K562 (cell line): ENCODE measurements around the gene CCDC28B. TPM values are rescaled to one million over a fixed set of nuclear protein-coding genes. Genes with fewer than 3 reads are reported as not detected.

Source experiments
- ATAC-seq: fragments of 200-7000 bp; cut with Tn5 transposase; 3 replicates; pipeline ENCODE4 v1.9.1; 2020; ENCODE audit warnings: moderate library complexity
- BruUV-seq: library from RNA; stranded (reverse); fragments of 400-500 nt; replicated peaks from 2 replicates; lab custom pipeline; 2021; lab: Mats Ljungman, UMichigan
- CTCF ChIA-PET: fragments of 300-600 bp; formaldehyde crosslinking; extraction: SDS; loops from one replicate; lab custom pipeline; 2021; ENCODE audit warnings: low intra/inter-chr PET ratio; lab: Yijun Ruan, JAX
- POLR2A ChIA-PET: fragments of 300-600, 350-650 bp; sonication (Branson Sonifier 250); formaldehyde crosslinking; extraction: SDS; loops from one replicate; lab custom pipeline; 2021; ENCODE audit warnings: antibody characterized with exemption, inconsistent platforms; lab: Yijun Ruan, JAX
- DNase-seq, 4 experiments: peaks; one replicate each; pipeline versions ENCODE4 v3.0.0 to v3.0.0-alpha.2; 2011 to 2018; ENCODE audit warnings: low spot score in 3 of 4, mixed read lengths in 3 of 4; ENCODE audit errors: extremely low read depth in 1 of 4
- FAIRE-seq: peaks from 2 replicates; lab custom pipeline; 2011; peaks lifted over from hg19 to GRCh38; lab: Jason Lieb, UNC
- H2AFZ ChIP-seq: 2 replicates; pipeline ENCODE4 v1.6.0; 2011; ENCODE audit warnings: low read depth, low read length, control low read depth, inconsistent platforms
- H3K27ac ChIP-seq: fragments of 200-600 bp; 3 replicates; pipeline ENCODE4 v1.8.0; 2011; ENCODE audit warnings: low read depth, mild to moderate bottlenecking, control low read depth, inconsistent platforms, low read length, moderate library complexity, mixed read lengths; ENCODE audit errors: extremely low read depth
- H3K27me3 ChIP-seq, 2 experiments: fragments of 300-600 bp in 1 of 2; 2 replicates in 1 of 2; 3 replicates in 1 of 2; pipeline versions ENCODE4 v1.6.0 to v1.8.0; 2011; ENCODE audit warnings: inconsistent platforms in 2 of 2, low read length in 2 of 2, mild to moderate bottlenecking in 1 of 2, mixed read lengths in 1 of 2, moderate library complexity in 1 of 2; ENCODE audit not compliant: control insufficient read depth in 2 of 2, insufficient read depth in 2 of 2
- H3K36me3 ChIP-seq: fragments of 300-600 bp; 3 replicates; pipeline ENCODE4 v1.8.0; 2011; ENCODE audit warnings: mild to moderate bottlenecking, low read length, inconsistent platforms; ENCODE audit not compliant: control insufficient read depth, insufficient read depth
- H3K4me1 ChIP-seq, 2 experiments: fragments of 200-600 bp in 1 of 2; replicated peaks in 1 of 2; 2 replicates in 1 of 2; 3 replicates in 1 of 2; pipeline versions ENCODE4 v1.5.1 to v1.8.0; 2011; ENCODE audit warnings: inconsistent platforms in 2 of 2, low read length in 2 of 2, mild to moderate bottlenecking in 1 of 2, mixed read lengths in 1 of 2, moderate library complexity in 1 of 2; ENCODE audit not compliant: control insufficient read depth in 2 of 2, insufficient read depth in 2 of 2
- H3K4me2 ChIP-seq: 2 replicates; pipeline ENCODE4 v1.6.1; 2011; ENCODE audit warnings: low read length, control low read depth, inconsistent platforms, mixed read lengths; ENCODE audit not compliant: insufficient read depth
- H3K4me3 ChIP-seq: fragments of 200-600 bp; sonication (generic), shearing (Covaris generic); 2 replicates; pipeline ENCODE4 v1.5.1; 2016; ENCODE audit warnings: control low read depth, inconsistent platforms
- H3K79me2 ChIP-seq: fragments of 200-600 bp; 3 replicates; pipeline ENCODE4 v1.8.0; 2011; ENCODE audit warnings: low read length, inconsistent platforms; ENCODE audit not compliant: control insufficient read depth, insufficient read depth
- H3K9ac ChIP-seq, 2 experiments: 2 replicates each; pipeline versions ENCODE4 v1.6.0 to v1.6.1; 2011; ENCODE audit warnings: low read depth in 2 of 2, low read length in 2 of 2, control low read depth in 1 of 2, inconsistent platforms in 1 of 2, mild to moderate bottlenecking in 1 of 2, mixed read lengths in 1 of 2; ENCODE audit not compliant: insufficient read depth in 1 of 2
- H3K9me1 ChIP-seq: one replicate; pipeline ENCODE4 v1.6.0; 2011; ENCODE audit warnings: inconsistent platforms, mild to moderate bottlenecking, low read length, moderate library complexity; ENCODE audit not compliant: control insufficient read depth, insufficient read depth
- H3K9me3 ChIP-seq: replicated peaks from 2 replicates; pipeline ENCODE4 v1.5.1; 2011; ENCODE audit warnings: low read depth, low read length, inconsistent platforms; ENCODE audit not compliant: control insufficient read depth, insufficient read depth
- H4K20me1 ChIP-seq: replicated peaks from 2 replicates; pipeline ENCODE4 v1.6.1; 2011; ENCODE audit warnings: low read length, inconsistent platforms, mixed read lengths; ENCODE audit not compliant: control insufficient read depth, insufficient read depth
- CBFA2T3 ChIP-seq: fragments of 450-650 bp; IDR thresholded peaks from 2 replicates; pipeline ENCODE4 v1.6.1; 2017
- NFRKB ChIP-seq: fragments of 450-650 bp; IDR thresholded peaks from 2 replicates; pipeline ENCODE4 v1.6.1; 2016; ENCODE audit warnings: low read depth
- RBFOX2 ChIP-seq: fragments of 200-400 bp; formaldehyde crosslinking; IDR thresholded peaks from 2 replicates; pipeline ENCODE4 v1.6.1; 2017; ENCODE audit warnings: low read depth, mild to moderate bottlenecking, low read length, moderate library complexity
- SUPT5H ChIP-seq: fragments of 450-650 bp; IDR thresholded peaks from 2 replicates; pipeline ENCODE4 v1.6.1; 2016
- ZNF232 ChIP-seq: sonication (generic); formaldehyde crosslinking; IDR thresholded peaks from 2 replicates; pipeline ENCODE4 v1.8.0; 2022; ENCODE audit warnings: mild to moderate bottlenecking, missing genetic modification reagents
- WGBS: fragments of 100-300 bp; shearing (Covaris generic); methylation state at CpG from one replicate; pipeline ENCODE4 v1.1.6; 2016; ENCODE audit warnings: low coverage, mixed read lengths; ENCODE audit not compliant: insufficient coverage; ENCODE audit errors: missing lambda C conversion rate; 5-methylcytosine and 5-hydroxymethylcytosine counted together
- in situ Hi-C: fragments of 300-500 bp; cut with MboI; formaldehyde crosslinking; loops from 4 replicates; pipeline ENCODE4 v1.15.0; 2018; ENCODE audit warnings: inconsistent platforms, mixed read lengths
- intact Hi-C: fragments of 100-400 bp; cut with micrococcal nuclease; formaldehyde crosslinking; loops from 2 replicates; pipeline ENCODE4 v1.14.2; 2022
- polyA plus RNA-seq, 8 experiments: library from polyadenylated mRNA; depleted of rRNA in 4 of 8; stranded (reverse) in 5 of 8; unstranded in 3 of 8; fragments of >200 nt; fragmentation: Nextera tagmentation in 2 of 8; fragmentation: Illumina TruSeq in 1 of 8; extraction: Ambion mirVana in 2 of 8; extraction: Trizol in 1 of 8; gene quantifications; 2 replicates each; pipeline versions ENCODE4 v1.2.1 to v1.2.3, GENCODE V29; 2011 to 2014; ENCODE audit warnings: inconsistent platforms in 1 of 8, missing spikeins in 1 of 8
- total RNA-seq, 7 experiments: library from RNA; depleted of rRNA in 6 of 7; stranded (reverse); fragments of >200 nt in 6 of 7; fragmentation: Illumina TruSeq in 2 of 7; extraction: Trizol in 2 of 7; gene quantifications; 2 replicates each; pipeline versions ENCODE4 v1.2.1 to v1.2.3, GENCODE V29; 2011 to 2021; ENCODE audit warnings: low replicate concordance in 1 of 7
- TF ChIP-seq, protein P1 (sequence below): fragments of 450-650 bp; IDR thresholded peaks from 2 replicates; pipeline ENCODE4 v1.6.1; 2016; ENCODE audit warnings: low read depth, mild to moderate bottlenecking, moderate library complexity

Gene CCDC28B
- total and polyA plus RNA-seq, 9 of the 15 experiments (the other 6 are each of a cell fraction or from before 2014, with no cell fraction given), result 5.7 to 54.5 (median 31.7) TPM

DNA sequence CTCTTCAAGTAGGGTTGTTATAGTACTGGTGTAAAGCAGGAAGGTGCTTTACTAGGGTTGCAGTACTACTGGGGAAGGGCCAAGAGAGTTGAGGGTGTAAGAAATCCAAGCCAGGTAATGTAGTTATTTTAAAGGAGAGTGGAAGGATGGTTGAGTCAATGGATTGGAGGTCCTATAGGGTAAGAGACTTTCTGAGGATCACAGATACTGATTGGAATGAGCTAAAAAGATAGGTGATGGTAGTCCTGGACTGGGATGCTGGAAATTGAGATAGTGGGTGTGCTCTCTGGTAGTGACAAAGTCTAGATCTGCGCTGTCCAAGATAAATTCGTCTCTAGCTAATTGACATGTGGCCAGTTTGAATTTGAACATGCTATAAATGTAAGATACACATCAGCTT, 13.9 kb upstream of the CCDC28B start:
- Histone ChIP-seq H2AFZ (no peak overlapping the region), H4K20me1 (no peaks in the 10 kb centered on the region; the same call in 1 of the 2 replicates), H3K9ac (peak overlapping the region; percentile 23 to 62; a peak in 1 of 4 replicates), H3K79me2 (peaks cover 50% of the 10 kb centered on the region), H3K4me3 (no peak overlapping the region), H3K9me3 (no peaks in the 10 kb centered on the region), H3K4me1 (peaks cover 8 to 10% of the 10 kb centered on the region in 2 experiments), H3K36me3 (peaks cover 91% of the 10 kb centered on the region), H3K27ac (peak overlapping the region; percentile 46; the same call in 2 of the 3 replicates), H3K27me3 (no peaks in the 10 kb centered on the region), H3K4me2 (no peak overlapping the region), H3K9me1 (peaks cover 4% of the 10 kb centered on the region)
- FAIRE-seq, result no peak
- no TSS peak for BruUV-seq
- ChIA-PET POLR2A (interaction anchor here (0.8 to 11.6 kb wide), 3 partner anchors 10 to 103 kb away, joined by 3 to 201 read pairs (median 5); partner anchors contain the start of gene CCDC28B), CTCF (no interaction called here)
- WGBS, result 58% methylated on average over 2 of the region's 2 CpGs
- TF ChIP-seq, protein P1, sequence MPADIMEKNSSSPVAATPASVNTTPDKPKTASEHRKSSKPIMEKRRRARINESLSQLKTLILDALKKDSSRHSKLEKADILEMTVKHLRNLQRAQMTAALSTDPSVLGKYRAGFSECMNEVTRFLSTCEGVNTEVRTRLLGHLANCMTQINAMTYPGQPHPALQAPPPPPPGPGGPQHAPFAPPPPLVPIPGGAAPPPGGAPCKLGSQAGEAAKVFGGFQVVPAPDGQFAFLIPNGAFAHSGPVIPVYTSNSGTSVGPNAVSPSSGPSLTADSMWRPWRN, result no peak
- TF ChIP-seq CBFA2T3 (0 out of 2 replicates have a peak, but pooled peaks have one; percentile 27), ZNF232 (CRISPR knock-in tag) (no peak), RBFOX2 (0 out of 2 replicates have a peak, but pooled peaks have one; percentile 27), SUPT5H (0 out of 2 replicates have a peak, but pooled peaks have one; percentile 2), NFRKB (0 out of 2 replicates have a peak, but pooled peaks have one; percentile 43)
- in situ Hi-C loops (no loop called here), intact Hi-C loops (loop anchor here (10.0 kb wide), 1 partner anchor 172 kb away; the partner anchor contains the start of gene KHDRBS1)
- no peak for DNase-seq
- no peak; the same call in 2 of the 3 replicates for ATAC-seq
